HepG2 (cell line): ENCODE results near the gene CAPN8. TPM values are rescaled to one million over a fixed set of nuclear protein-coding genes. Genes with fewer than 3 reads are reported as not detected.

ENCODE experiments used
- ATAC-seq: fragments of 200-7000 bp; cut with Tn5 transposase; 3 replicates; pipeline ENCODE4 v1.9.1; 2020; ENCODE audit warnings: mild to moderate bottlenecking, moderate library complexity
- BruUV-seq: library from RNA; stranded (reverse); fragments of 400-500 nt; replicated peaks from 2 replicates; lab custom pipeline; 2021; lab: Mats Ljungman, UMichigan
- CTCF ChIA-PET: fragments of 300-600 bp; formaldehyde crosslinking; extraction: SDS; loops from one replicate; lab custom pipeline; 2021; ENCODE audit warnings: low total read pairs, inconsistent platforms, low intra/inter-chr PET ratio; lab: Yijun Ruan, JAX
- POLR2A ChIA-PET: fragments of 350-600 bp; sonication (Branson Sonifier 250); formaldehyde crosslinking; loops from one replicate; lab custom pipeline; 2020; ENCODE audit warnings: antibody characterized with exemption, inconsistent platforms; lab: Yijun Ruan, JAX
- DNase-seq: peaks from one replicate; pipeline ENCODE4 v3.0.0-alpha.2; 2015; ENCODE audit warnings: low spot score
- FAIRE-seq: peaks from 3 replicates; lab custom pipeline; 2011; peaks lifted over from hg19 to GRCh38; lab: Jason Lieb, UNC
- H2AFZ ChIP-seq: one replicate; pipeline ENCODE4 v1.6.1; 2011; ENCODE audit warnings: low read length, inconsistent platforms
- H3K27ac ChIP-seq: fragments of 300-600 bp; 3 replicates; pipeline ENCODE4 v1.8.0; 2011; ENCODE audit warnings: mixed run types, mild to moderate bottlenecking, mixed read lengths, low read length, inconsistent platforms; ENCODE audit not compliant: insufficient read depth; ENCODE audit errors: extremely low read length
- H3K27me3 ChIP-seq, 2 experiments: fragments of 200-600 bp in 1 of 2; 2 replicates in 1 of 2; 3 replicates in 1 of 2; pipeline versions ENCODE4 v1.6.0 to v1.8.0; 2011; ENCODE audit warnings: low read length in 2 of 2, mild to moderate bottlenecking in 2 of 2, moderate library complexity in 2 of 2, inconsistent platforms in 1 of 2; ENCODE audit not compliant: insufficient read depth in 2 of 2, control insufficient read depth in 1 of 2
- H3K36me3 ChIP-seq, 2 experiments: fragments of 200-600 bp in 1 of 2; replicated peaks in 1 of 2; 2 replicates in 1 of 2; 3 replicates in 1 of 2; pipeline versions ENCODE4 v1.5.1 to v1.8.0; 2011; ENCODE audit warnings: low read length in 2 of 2, inconsistent platforms in 1 of 2; ENCODE audit not compliant: insufficient read depth in 2 of 2, control insufficient read depth in 1 of 2
- H3K4me1 ChIP-seq: 2 replicates; pipeline ENCODE4 v1.5.1; 2012; ENCODE audit warnings: low read length, inconsistent platforms; ENCODE audit not compliant: insufficient read depth
- H3K4me2 ChIP-seq: 2 replicates; pipeline ENCODE4 v1.6.0; 2011; ENCODE audit warnings: low read depth, low read length, inconsistent platforms
- H3K4me3 ChIP-seq, 3 experiments: fragments of 200-600 bp in 1 of 3; sonication (generic), shearing (Covaris generic) in 1 of 3; replicated peaks in 1 of 3; 2 replicates each; pipeline ENCODE4 v1.5.1; 2011 to 2016; ENCODE audit warnings: low read length in 3 of 3, inconsistent platforms in 2 of 3, low read depth in 2 of 3, mild to moderate bottlenecking in 2 of 3, control low read depth in 1 of 3, mixed read lengths in 1 of 3; ENCODE audit not compliant: insufficient read depth in 1 of 3
- H3K79me2 ChIP-seq: one replicate; pipeline ENCODE4 v1.6.1; 2011; ENCODE audit warnings: low read length, inconsistent platforms; ENCODE audit not compliant: insufficient read depth
- H3K9ac ChIP-seq: 2 replicates; pipeline ENCODE4 v1.6.0; 2011; ENCODE audit warnings: mild to moderate bottlenecking, low read depth, low read length, inconsistent platforms; ENCODE audit not compliant: insufficient read depth
- H3K9me3 ChIP-seq: 2 replicates; pipeline ENCODE4 v1.5.1; 2012; ENCODE audit warnings: mild to moderate bottlenecking, low read length
- H4K20me1 ChIP-seq: 2 replicates; pipeline ENCODE4 v1.6.0; 2011; ENCODE audit warnings: inconsistent platforms, mild to moderate bottlenecking, low read length, moderate library complexity; ENCODE audit not compliant: insufficient read depth
- BRD4 ChIP-seq: sonication (generic); formaldehyde crosslinking; IDR thresholded peaks from 2 replicates; pipeline ENCODE4 v1.4.0; 2020; ENCODE audit warnings: missing genetic modification reagents
- FOSL1 ChIP-seq: sonication (generic); formaldehyde crosslinking; IDR thresholded peaks from 2 replicates; pipeline ENCODE4 v1.9.0; 2021; ENCODE audit warnings: missing genetic modification reagents, borderline replicate concordance
- HIVEP1 ChIP-seq: sonication (generic); formaldehyde crosslinking; IDR thresholded peaks from 2 replicates; pipeline ENCODE4 v1.4.0; 2020; ENCODE audit warnings: mild to moderate bottlenecking, missing genetic modification reagents
- MAF1 ChIP-seq: sonication (generic); formaldehyde crosslinking; IDR thresholded peaks from 2 replicates; pipeline ENCODE4 v1.5.0; 2020; ENCODE audit warnings: missing genetic modification reagents, borderline replicate concordance
- NR2F2 ChIP-seq: IDR thresholded peaks from 2 replicates; pipeline ENCODE4 v1.6.1; 2012; ENCODE audit warnings: low read depth, inconsistent platforms, borderline replicate concordance
- PHF21A ChIP-seq: sonication (generic); formaldehyde crosslinking; IDR thresholded peaks from 2 replicates; pipeline ENCODE4 v1.5.0; 2020; ENCODE audit warnings: mild to moderate bottlenecking, missing genetic modification reagents
- SOX6 ChIP-seq, 2 experiments: fragments of 450-650 bp in 1 of 2; sonication (generic) in 1 of 2; formaldehyde crosslinking in 1 of 2; IDR thresholded peaks; 2 replicates each; pipeline versions ENCODE4 v1.4.0 to v1.6.1; 2017 to 2020; ENCODE audit warnings: antibody characterized with exemption in 1 of 2, mild to moderate bottlenecking in 1 of 2, missing genetic modification reagents in 1 of 2
- TCF7 ChIP-seq: sonication (generic); IDR thresholded peaks from 2 replicates; pipeline ENCODE4 v1.6.1; 2016; ENCODE audit warnings: antibody characterized with exemption, low read depth
- ZBTB8A ChIP-seq: sonication (generic); formaldehyde crosslinking; IDR thresholded peaks from 2 replicates; pipeline ENCODE4 v1.4.0; 2020; ENCODE audit warnings: mild to moderate bottlenecking, low read depth, missing genetic modification reagents, borderline replicate concordance
- ZKSCAN5 ChIP-seq: sonication (generic); formaldehyde crosslinking; IDR thresholded peaks from 2 replicates; pipeline ENCODE4 v1.5.1; 2020; ENCODE audit warnings: mild to moderate bottlenecking, missing genetic modification reagents
- ZNF260 ChIP-seq: sonication (generic); formaldehyde crosslinking; IDR thresholded peaks from 2 replicates; pipeline ENCODE4 v1.4.0; 2020; ENCODE audit warnings: missing genetic modification reagents, low read depth, mild to moderate bottlenecking, borderline replicate concordance
- ZNF674 ChIP-seq: sonication (generic); formaldehyde crosslinking; IDR thresholded peaks from 2 replicates; pipeline ENCODE4 v1.5.0; 2020; ENCODE audit warnings: low read depth, mild to moderate bottlenecking, missing genetic modification reagents
- ZNF879 ChIP-seq: sonication (generic); formaldehyde crosslinking; IDR thresholded peaks from 2 replicates; pipeline ENCODE4 v1.8.1; 2023; ENCODE audit warnings: missing genetic modification reagents
- WGBS: methylation state at CpG from one replicate; pipeline ENCODE4 v1.1.6; 2017; ENCODE audit warnings: low lambda C conversion rate; 5-methylcytosine and 5-hydroxymethylcytosine counted together
- in situ Hi-C: cut with HindIII; loops from 2 replicates; pipeline ENCODE4 v1.10.0; 2017; ENCODE audit warnings: low pct_unique_long_range_greater_than_20kb; ENCODE audit not compliant: extremely low pct_ligation_motif_present
- intact Hi-C: fragments of 100-400 bp; cut with micrococcal nuclease; formaldehyde crosslinking; loops from one replicate; pipeline ENCODE4 v1.10.0; 2022; ENCODE audit not compliant: unreplicated experiment
- polyA plus RNA-seq, 8 experiments: library from polyadenylated mRNA; depleted of rRNA in 3 of 8; stranded (reverse) in 7 of 8; unstranded in 1 of 8; fragments of >200 nt; fragmentation: Illumina TruSeq in 4 of 8; extraction: Trizol in 4 of 8; gene quantifications; 2 replicates each; pipeline versions ENCODE4 v1.2.1 to v1.2.3, GENCODE V29; 2011 to 2016; ENCODE audit warnings: low read depth in 4 of 8, missing spikeins in 1 of 8, mixed read lengths in 1 of 8; ENCODE audit not compliant: insufficient read depth in 1 of 8
- total RNA-seq, 5 experiments: library from RNA; depleted of rRNA; stranded (reverse); fragments of >200 nt; fragmentation: Illumina TruSeq; extraction: Trizol; gene quantifications; 2 replicates each; pipeline ENCODE4 v1.2.3, GENCODE V29; 2016; ENCODE audit warnings: low read depth in 1 of 5
- TF ChIP-seq, protein P1 (sequence below): sonication (generic); formaldehyde crosslinking; IDR thresholded peaks from 2 replicates; pipeline ENCODE4; 2020; ENCODE audit warnings: missing genetic modification reagents, mild to moderate bottlenecking, borderline replicate concordance

Gene CAPN8
- total and polyA plus RNA-seq, 2 of the 13 experiments (the other 11 are each of a cell fraction or from before 2014, with no cell fraction given) = 0.20 to 0.25 TPM

DNA sequence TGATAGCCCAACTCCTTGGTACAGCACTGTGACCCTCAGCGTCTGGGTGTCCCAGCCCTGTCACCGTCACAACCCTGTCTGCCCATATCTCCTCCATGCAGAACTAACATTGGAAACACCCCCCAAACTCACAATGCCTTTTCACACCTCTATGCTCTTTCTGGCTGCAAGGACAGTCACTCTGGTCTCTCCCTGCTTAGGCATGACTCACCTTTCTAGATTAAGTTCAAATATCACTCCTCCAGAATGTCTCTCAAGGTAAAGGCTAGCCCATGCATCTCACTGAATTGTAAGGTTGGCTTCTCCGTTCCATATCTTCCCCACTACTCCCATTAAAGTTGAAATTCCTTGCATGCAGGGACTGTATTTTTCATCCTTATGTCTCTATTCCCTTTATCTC lies 17.0 kb upstream of the CAPN8 start:
- ATAC-seq = no peak
- H3K79me2 ChIP-seq = no peaks in the 10 kb centered on the region
- H2AFZ ChIP-seq = no peak overlapping the region
- no peaks in the 10 kb centered on the region for H3K9me3 ChIP-seq
- DNase-seq = no peak
- no peak overlapping the region for H3K27ac ChIP-seq
- no peak overlapping the region for H3K4me3 ChIP-seq
- H3K36me3 ChIP-seq = no peaks in the 10 kb centered on the region
- BruUV-seq = no TSS peak
- FAIRE-seq = no peak
- intact Hi-C loops = no loop called here
- TF ChIP-seq PHF21A (CRISPR knock-in tag) (no peak), SOX6 (IDR thresholded peaks at IDR 0.05) (no peak), SOX6 (CRISPR knock-in tag; IDR thresholded peaks at IDR 0.05) (no peak), ZBTB8A (no peak), ZNF674 (CRISPR knock-in tag) (no peak), BRD4 (no peak), ZNF879 (CRISPR knock-in tag) (no peak), NR2F2 (no peak), MAF1 (CRISPR knock-in tag) (no peak), TCF7 (no peak), ZNF260 (CRISPR knock-in tag) (no peak), HIVEP1 (CRISPR knock-in tag) (no peak), ZKSCAN5 (CRISPR knock-in tag) (no peak), FOSL1 (no peak)
- TF ChIP-seq, protein P1, sequence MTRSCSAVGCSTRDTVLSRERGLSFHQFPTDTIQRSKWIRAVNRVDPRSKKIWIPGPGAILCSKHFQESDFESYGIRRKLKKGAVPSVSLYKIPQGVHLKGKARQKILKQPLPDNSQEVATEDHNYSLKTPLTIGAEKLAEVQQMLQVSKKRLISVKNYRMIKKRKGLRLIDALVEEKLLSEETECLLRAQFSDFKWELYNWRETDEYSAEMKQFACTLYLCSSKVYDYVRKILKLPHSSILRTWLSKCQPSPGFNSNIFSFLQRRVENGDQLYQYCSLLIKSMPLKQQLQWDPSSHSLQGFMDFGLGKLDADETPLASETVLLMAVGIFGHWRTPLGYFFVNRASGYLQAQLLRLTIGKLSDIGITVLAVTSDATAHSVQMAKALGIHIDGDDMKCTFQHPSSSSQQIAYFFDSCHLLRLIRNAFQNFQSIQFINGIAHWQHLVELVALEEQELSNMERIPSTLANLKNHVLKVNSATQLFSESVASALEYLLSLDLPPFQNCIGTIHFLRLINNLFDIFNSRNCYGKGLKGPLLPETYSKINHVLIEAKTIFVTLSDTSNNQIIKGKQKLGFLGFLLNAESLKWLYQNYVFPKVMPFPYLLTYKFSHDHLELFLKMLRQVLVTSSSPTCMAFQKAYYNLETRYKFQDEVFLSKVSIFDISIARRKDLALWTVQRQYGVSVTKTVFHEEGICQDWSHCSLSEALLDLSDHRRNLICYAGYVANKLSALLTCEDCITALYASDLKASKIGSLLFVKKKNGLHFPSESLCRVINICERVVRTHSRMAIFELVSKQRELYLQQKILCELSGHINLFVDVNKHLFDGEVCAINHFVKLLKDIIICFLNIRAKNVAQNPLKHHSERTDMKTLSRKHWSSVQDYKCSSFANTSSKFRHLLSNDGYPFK = no peak
- TF ChIP-seq, all 625 proteins: peak for 0
- Histone ChIP-seq H3K4me1 (no peaks in the 10 kb centered on the region), H4K20me1 (no peaks in the 10 kb centered on the region), H3K4me2 (no peak overlapping the region), H3K9ac (no peak overlapping the region), H3K27me3 (peaks cover 0 to 17% of the 10 kb centered on the region in 2 experiments; a peak in 3 of 5 replicates)
- ChIA-PET CTCF (interaction anchor here (1.2 to 2.6 kb wide), 2 partner anchors 126 to 549 kb away, joined by 3 to 34 read pairs; no protein-coding TSS in a partner anchor), POLR2A (no interaction called here)
- in situ Hi-C loops = loop anchor here (10.0 kb wide), 1 partner anchor 548 kb away; no protein-coding TSS in a partner anchor
- 2% methylated on average over 3 of the region's 3 CpGs for WGBS
